Adrenal gland (tissue), 12 donors: ENCODE measurements around the gene OAS1. TPM values are rescaled to one million over a fixed set of nuclear protein-coding genes. Genes with fewer than 3 reads are reported as not detected.
"Not testable (repeated sequence)": the region's sequence is repeated elsewhere in the genome, so short reads cannot be mapped to it uniquely, and the experiment has no call there.

Experiments
- DNase-seq, 7 donors: peaks; one replicate each; pipeline ENCODE4 v3.0.0-alpha.2; 2019 to 2020
- H3K27ac ChIP-seq, 5 donors: fragments of 200-600 bp; sonication (generic) in 4 of 5; 1 replicate in 3 of 5; 2 replicates in 2 of 5; pipeline versions ENCODE4 v1.5.1 to v1.8.0; 2016 to 2020; ENCODE audit warnings: mild to moderate bottlenecking in 1 of 5
- H3K27me3 ChIP-seq: fragments of 200-600 bp; 2 replicates; pipeline ENCODE4 v1.8.0; 2021
- H3K36me3 ChIP-seq, 2 donors: fragments of 200-600 bp; replicated peaks in 1 of 2; 1 replicate in 1 of 2; 2 replicates in 1 of 2; pipeline versions ENCODE4 v1.5.1 to v1.8.0; 2018 to 2022
- H3K4me1 ChIP-seq, 2 donors: fragments of 200-600 bp; replicated peaks in 1 of 2; 1 replicate in 1 of 2; 2 replicates in 1 of 2; pipeline versions ENCODE4 v1.5.1 to v1.8.0; 2018 to 2021
- H3K4me3 ChIP-seq, 4 donors: fragments of 200-600 bp; sonication (generic) in 3 of 4; one replicate each; pipeline ENCODE4 v1.5.1; 2016 to 2018
- H3K9me3 ChIP-seq, 3 donors: fragments of 200-600 bp; sonication (generic) in 1 of 3; replicated peaks in 1 of 3; 1 replicate in 2 of 3; 2 replicates in 1 of 3; pipeline versions ENCODE4 v1.5.1 to v1.8.0; 2016 to 2021
- CTCF ChIP-seq, 6 experiments: fragments of 450-650 bp in 4 of 6; fragments of 200-600 bp in 2 of 6; sonication (generic) in 1 of 6; IDR thresholded peaks; 1 replicate in 5 of 6; 2 replicates in 1 of 6; pipeline versions ENCODE4 v1.5.1 to v1.8.0; 2016 to 2021; ENCODE audit warnings: antibody characterized with exemption in 6 of 6, mild to moderate bottlenecking in 2 of 6, moderate library complexity in 1 of 6
- POLR2A ChIP-seq, 2 donors: fragments of 450-650 bp; IDR thresholded peaks; one replicate each; pipeline ENCODE4 v1.6.1; 2017; ENCODE audit warnings: antibody characterized with exemption in 2 of 2, mild to moderate bottlenecking in 2 of 2, moderate library complexity in 1 of 2
- WGBS, 4 donors: extraction: QIAGEN DNeasy Blood & Tissue Kit in 2 of 4; methylation state at CpG; one replicate each; pipeline versions ENCODE4 v1.1.5 to v1.1.7; 2013 to 2017; 5-methylcytosine and 5-hydroxymethylcytosine counted together
- intact Hi-C, 2 donors: fragments of 100-400 bp; cut with DNase I; formaldehyde crosslinking; loops; one replicate each; pipeline versions ENCODE4 v1.14.1 to v1.15.0; 2022 to 2023
- polyA plus RNA-seq, 3 donors: library from polyadenylated mRNA; stranded (reverse); fragments of 200-250 nt in 2 of 3; fragments of 350-450 nt in 1 of 3; fragmentation: Illumina TruSeq in 1 of 3; extraction: RNeasy Lipid Tissue Mini Kit (QIAGEN cat#74804) in 1 of 3; gene quantifications; one replicate each; pipeline ENCODE4 v1.2.3, GENCODE V29; 2013 to 2014
- total RNA-seq, 9 donors: library from RNA; depleted of rRNA in 4 of 9; stranded (reverse); fragments of >200 nt in 4 of 9; fragments of 120-200 nt in 1 of 9; fragmentation: NEBNext Ultra II Directional in 1 of 9; extraction: Animal tissue kit (Norgen Biotek cat#: 25700) in 1 of 9; gene quantifications; one replicate each; pipeline versions ENCODE4 v1.1.0 to v1.2.4, GENCODE V29; 2013 to 2023
- donor health status: healthy with polysubstance abuse.
- donor health status: Bipolar disorder and iron deficiency.
- donor health status: DM: yes; HTN: yes; CAD: no.
- donor health status: DM: no; HTN: no; CAD: no.
- donor health status: DM: no; HTN: no; CAD: no.
- donor health status: DM: yes; HTN: yes; CAD: no.

The OAS1 gene
- total and polyA plus RNA-seq, 12 donors, result 9.1 to 32.0 (median 18.3) TPM

DNA sequence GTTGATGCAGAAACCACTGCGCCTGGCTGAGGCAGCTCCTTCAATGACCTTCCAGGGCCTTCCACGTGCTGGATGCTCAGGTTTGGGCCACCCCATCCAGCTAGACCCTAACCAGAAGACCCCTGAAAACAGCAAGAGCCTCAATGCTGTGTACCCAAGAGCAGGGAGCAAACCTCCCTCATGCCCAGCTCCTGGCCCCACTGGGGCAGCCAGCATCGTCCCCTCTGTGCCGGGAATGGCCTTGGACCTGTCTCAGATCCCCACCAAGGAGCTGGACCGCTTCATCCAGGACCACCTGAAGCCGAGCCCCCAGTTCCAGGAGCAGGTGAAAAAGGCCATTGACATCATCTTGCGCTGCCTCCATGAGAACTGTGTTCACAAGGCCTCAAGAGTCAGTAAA lies 42.0 kb downstream of the OAS1 start:
- H3K4me1 ChIP-seq, result no peaks in the 10 kb centered on the region
- H3K36me3 ChIP-seq, result peaks cover 0 to 4% of the 10 kb centered on the region in 2 donors
- no peak overlapping the region for H3K27ac ChIP-seq
- 95 to 100% (median 96%) methylated on average over 1 to 7 of the region's 7 CpGs for WGBS, 4 donors
- no peak overlapping the region for H3K4me3 ChIP-seq
- no peak for TF ChIP-seq CTCF (IDR thresholded peaks at IDR 0.05)
- TF ChIP-seq POLR2A (IDR thresholded peaks at IDR 0.05), result no peak
- no peaks in the 10 kb centered on the region for H3K9me3 ChIP-seq
- no peaks in the 10 kb centered on the region for H3K27me3 ChIP-seq
- intact Hi-C loops, result no loop called here
- DNase-seq, result peak in 1 of 7 donors; percentile 39

DNA sequence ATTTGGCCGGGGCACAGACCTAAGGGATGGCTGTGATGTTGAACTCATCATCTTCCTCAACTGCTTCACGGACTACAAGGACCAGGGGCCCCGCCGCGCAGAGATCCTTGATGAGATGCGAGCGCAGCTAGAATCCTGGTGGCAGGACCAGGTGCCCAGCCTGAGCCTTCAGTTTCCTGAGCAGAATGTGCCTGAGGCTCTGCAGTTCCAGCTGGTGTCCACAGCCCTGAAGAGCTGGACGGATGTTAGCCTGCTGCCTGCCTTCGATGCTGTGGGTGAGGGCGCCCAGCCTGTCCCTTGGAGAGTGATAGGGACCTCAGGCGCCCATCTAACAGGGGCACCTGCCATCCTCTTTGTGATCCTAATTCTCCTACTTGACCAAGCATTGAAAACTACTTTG lies 43.9 kb downstream of the OAS1 start:
- DNase-seq, result peak in 2 of 7 donors; percentile 11 to 65
- whole genome bisulfite sequencing, 4 donors, result 93 to 100% (median 95%) methylated on average over 10 to 11 of the region's 11 CpGs
- H3K4me1 ChIP-seq, result no peaks in the 10 kb centered on the region
- TF ChIP-seq CTCF (IDR thresholded peaks at IDR 0.05) (no peak), POLR2A (IDR thresholded peaks at IDR 0.05) (no peak)
- no peaks in the 10 kb centered on the region for H3K27me3 ChIP-seq
- intact Hi-C loops, result no loop called here
- no peak overlapping the region for H3K4me3 ChIP-seq
- no peaks in the 10 kb centered on the region for H3K9me3 ChIP-seq
- no peak overlapping the region for H3K27ac ChIP-seq
- peaks cover 0 to 4% of the 10 kb centered on the region in 2 donors for H3K36me3 ChIP-seq

DNA sequence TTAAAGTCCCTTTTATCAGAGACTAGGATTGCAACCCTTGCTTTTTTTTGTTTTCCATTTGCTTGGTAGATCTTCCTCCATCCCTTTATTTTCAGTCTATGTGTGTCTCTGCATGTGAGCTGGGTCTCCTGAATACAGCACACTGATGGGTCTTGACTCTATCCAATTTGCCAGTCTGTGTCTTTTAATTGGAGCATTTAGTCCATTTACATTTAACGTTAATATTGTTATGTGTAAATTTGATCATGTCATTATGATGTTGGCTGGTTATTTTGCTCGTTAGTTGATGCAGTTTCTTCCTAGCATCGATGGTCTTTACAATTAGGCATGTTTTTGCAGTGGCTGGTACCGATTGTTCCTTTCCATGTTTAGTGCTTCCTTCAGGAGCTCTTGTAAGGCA lies 50.4 kb downstream of the OAS1 start:
- H3K4me1 ChIP-seq, H3K27ac ChIP-seq, DNase-seq, H3K36me3 ChIP-seq, H3K4me3 ChIP-seq, H3K9me3 ChIP-seq, intact Hi-C loops, H3K27me3 ChIP-seq: not testable (repeated sequence)
- 94 to 100% (median 96%) methylated on average over 4 of the region's 4 CpGs for WGBS, 4 donors

GRCh38 chr12:112961074-112961473 lies 54.3 kb downstream of the OAS1 start:
- Histone ChIP-seq H3K27ac (no peak overlapping the region), H3K36me3 (peaks cover 0 to 12% of the 10 kb centered on the region in 2 donors), H3K4me3 (no peak overlapping the region), H3K4me1 (no peaks in the 10 kb centered on the region), H3K9me3 (no peaks in the 10 kb centered on the region), H3K27me3 (no peaks in the 10 kb centered on the region)
- intact Hi-C loops, result no loop called here
- DNase-seq, result peak in 1 of 7 donors; percentile 13
- no peak for TF ChIP-seq POLR2A (IDR thresholded peaks at IDR 0.05)
- TF ChIP-seq CTCF (IDR thresholded peaks at IDR 0.05), result no peak
- WGBS, 4 donors, result 93 to 99% (median 94%) methylated on average over 6 to 7 of the region's 7 CpGs

DNA sequence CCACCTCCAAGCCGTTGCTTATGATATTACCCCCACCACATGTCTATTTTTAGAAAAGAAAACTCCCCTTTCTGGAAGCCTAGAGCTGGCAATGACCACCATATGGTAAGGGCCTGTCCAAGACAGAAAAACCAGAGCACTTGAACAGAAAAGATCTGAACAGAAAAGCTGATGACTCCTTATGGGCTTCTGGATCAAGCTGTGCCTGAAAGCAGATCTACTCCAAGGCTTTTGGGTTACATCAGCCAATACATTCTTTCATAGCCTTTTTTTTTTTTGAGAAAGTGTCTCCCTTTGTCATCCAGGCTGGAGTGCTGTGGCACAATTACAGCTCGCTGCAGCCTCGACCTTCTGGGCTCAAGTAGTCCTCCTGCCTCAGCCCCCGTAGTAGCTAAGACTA lies 54.8 kb downstream of the OAS1 start:
- Histone ChIP-seq H3K9me3 (no peaks in the 10 kb centered on the region), H3K27ac (no peak overlapping the region), H3K36me3 (peaks cover 0 to 12% of the 10 kb centered on the region in 2 donors), H3K4me3 (no peak overlapping the region), H3K27me3 (no peaks in the 10 kb centered on the region), H3K4me1 (no peaks in the 10 kb centered on the region)
- intact Hi-C loops, result no loop called here
- TF ChIP-seq POLR2A (IDR thresholded peaks at IDR 0.05), result no peak
- TF ChIP-seq CTCF (IDR thresholded peaks at IDR 0.05), result no peak
- no peak for DNase-seq
- WGBS, 4 donors, result 93 to 97% (median 94%) methylated on average over 4 of the region's 4 CpGs
